HCT116 (cell line): ENCODE measurements around the gene NCF2.
"Not testable (repeated sequence)": the region's sequence is repeated elsewhere in the genome, so short reads cannot be mapped to it uniquely, and the experiment has no call there.

Experiments
- CEBPB ChIP-seq: IDR thresholded peaks from 2 replicates; pipeline ENCODE4 v1.6.1; 2012; ENCODE audit warnings: low read depth
- CTCF ChIP-seq, 3 experiments: fragments of 200-600 bp in 1 of 3; sonication (generic) in 1 of 3; IDR thresholded peaks in 2 of 3; conservative IDR thresholded peaks in 1 of 3; 2 replicates each; pipeline ENCODE4 v1.5.1; 2012 to 2017; ENCODE audit warnings: low read depth in 2 of 3, low read length in 2 of 3, antibody characterized with exemption in 1 of 3, borderline replicate concordance in 1 of 3, control low read depth in 1 of 3, mild to moderate bottlenecking in 1 of 3, mixed read lengths in 1 of 3, mixed run types in 1 of 3, moderate library complexity in 1 of 3; ENCODE audit not compliant: insufficient read depth in 1 of 3
- EGR1 ChIP-seq: IDR thresholded peaks from 2 replicates; pipeline ENCODE4 v1.6.1; 2012; ENCODE audit warnings: low read depth
- EZH2 ChIP-seq: fragments of 200-600 bp; sonication (generic); IDR thresholded peaks from 2 replicates; pipeline ENCODE4 v1.6.1; 2017; ENCODE audit warnings: antibody characterized with exemption, mixed run types
- JUND ChIP-seq: IDR thresholded peaks from 2 replicates; pipeline ENCODE4 v1.6.1; 2012
- POLR2A ChIP-seq: IDR thresholded peaks from 2 replicates; pipeline ENCODE4 v1.7.0; 2011; ENCODE audit warnings: borderline replicate concordance; ENCODE audit not compliant: insufficient read depth, insufficient read length; ENCODE audit errors: extremely low read depth
- POLR2AphosphoS5 ChIP-seq: IDR thresholded peaks from 2 replicates; pipeline ENCODE4 v1.6.1; 2011; ENCODE audit warnings: mild to moderate bottlenecking, low read depth, low read length, moderate library complexity
- REST ChIP-seq: IDR thresholded peaks from 2 replicates; pipeline ENCODE4 v1.6.1; 2012; ENCODE audit warnings: low read depth
- SRF ChIP-seq: IDR thresholded peaks from 2 replicates; pipeline ENCODE4 v1.6.1; 2012; ENCODE audit warnings: low read depth
- TCF7L2 ChIP-seq: IDR thresholded peaks from 2 replicates; pipeline ENCODE4 v1.7.0; 2011; ENCODE audit warnings: borderline replicate concordance, inconsistent platforms; ENCODE audit not compliant: insufficient read depth, insufficient read length; ENCODE audit errors: extremely low read depth
- YY1 ChIP-seq: IDR thresholded peaks from 2 replicates; pipeline ENCODE4 v1.6.1; 2011; ENCODE audit warnings: low read length, low read depth, moderate library complexity, mild to moderate bottlenecking; ENCODE audit not compliant: insufficient replicate concordance; ENCODE audit errors: extremely low read depth

GRCh38 chr1:183612975-183613374 lies 22.7 kb upstream of the NCF2 start:
- not testable (repeated sequence) for TF ChIP-seq POLR2A; CTCF (IDR thresholded peaks at IDR 0.05 in 2 of 3, conservative IDR thresholded peaks at IDR 0.05 in 1 of 3; ENCODE audit: borderline replicate concordance in 1 of 3, insufficient read depth in 1 of 3, low read depth in 2 of 3, low read length in 2 of 3); YY1; POLR2AphosphoS5; EGR1; EZH2; JUND; CEBPB; SRF; TCF7L2; REST
